LNCaP clone FGC (cell line): ENCODE results near the gene EHMT1.

Experiments
- DNase-seq: peaks from one replicate; pipeline ENCODE4 v3.0.0-alpha.2; 2011; ENCODE audit warnings: low read depth
- H3K4me3 ChIP-seq: 2 replicates; pipeline ENCODE4 v1.5.1; 2011; ENCODE audit warnings: mild to moderate bottlenecking, low read depth, low read length, control low read depth
- TF ChIP-seq, protein P1 (sequence below): IDR thresholded peaks from 2 replicates; pipeline ENCODE4 v1.5.1; 2012; ENCODE audit warnings: mild to moderate bottlenecking; ENCODE audit not compliant: control insufficient read depth, insufficient read depth; ENCODE audit errors: extremely low read depth

The EHMT1 gene

GRCh38 chr9:137823986-137824771 lies 205.4 kb downstream of the EHMT1 start:
- no peak for DNase-seq

GRCh38 chr9:137825324-137825989 lies 206.7 kb downstream of the EHMT1 start:
- no peak overlapping the region for H3K4me3 ChIP-seq
- no peak for DNase-seq
- TF ChIP-seq, protein P1, sequence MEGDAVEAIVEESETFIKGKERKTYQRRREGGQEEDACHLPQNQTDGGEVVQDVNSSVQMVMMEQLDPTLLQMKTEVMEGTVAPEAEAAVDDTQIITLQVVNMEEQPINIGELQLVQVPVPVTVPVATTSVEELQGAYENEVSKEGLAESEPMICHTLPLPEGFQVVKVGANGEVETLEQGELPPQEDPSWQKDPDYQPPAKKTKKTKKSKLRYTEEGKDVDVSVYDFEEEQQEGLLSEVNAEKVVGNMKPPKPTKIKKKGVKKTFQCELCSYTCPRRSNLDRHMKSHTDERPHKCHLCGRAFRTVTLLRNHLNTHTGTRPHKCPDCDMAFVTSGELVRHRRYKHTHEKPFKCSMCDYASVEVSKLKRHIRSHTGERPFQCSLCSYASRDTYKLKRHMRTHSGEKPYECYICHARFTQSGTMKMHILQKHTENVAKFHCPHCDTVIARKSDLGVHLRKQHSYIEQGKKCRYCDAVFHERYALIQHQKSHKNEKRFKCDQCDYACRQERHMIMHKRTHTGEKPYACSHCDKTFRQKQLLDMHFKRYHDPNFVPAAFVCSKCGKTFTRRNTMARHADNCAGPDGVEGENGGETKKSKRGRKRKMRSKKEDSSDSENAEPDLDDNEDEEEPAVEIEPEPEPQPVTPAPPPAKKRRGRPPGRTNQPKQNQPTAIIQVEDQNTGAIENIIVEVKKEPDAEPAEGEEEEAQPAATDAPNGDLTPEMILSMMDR = no peak

More at GRCh38 chr9:137823986-137824771, 205.4 kb downstream of the EHMT1 start:
- TF ChIP-seq, protein P1 = no peak
- no peak overlapping the region for H3K4me3 ChIP-seq

DNA sequence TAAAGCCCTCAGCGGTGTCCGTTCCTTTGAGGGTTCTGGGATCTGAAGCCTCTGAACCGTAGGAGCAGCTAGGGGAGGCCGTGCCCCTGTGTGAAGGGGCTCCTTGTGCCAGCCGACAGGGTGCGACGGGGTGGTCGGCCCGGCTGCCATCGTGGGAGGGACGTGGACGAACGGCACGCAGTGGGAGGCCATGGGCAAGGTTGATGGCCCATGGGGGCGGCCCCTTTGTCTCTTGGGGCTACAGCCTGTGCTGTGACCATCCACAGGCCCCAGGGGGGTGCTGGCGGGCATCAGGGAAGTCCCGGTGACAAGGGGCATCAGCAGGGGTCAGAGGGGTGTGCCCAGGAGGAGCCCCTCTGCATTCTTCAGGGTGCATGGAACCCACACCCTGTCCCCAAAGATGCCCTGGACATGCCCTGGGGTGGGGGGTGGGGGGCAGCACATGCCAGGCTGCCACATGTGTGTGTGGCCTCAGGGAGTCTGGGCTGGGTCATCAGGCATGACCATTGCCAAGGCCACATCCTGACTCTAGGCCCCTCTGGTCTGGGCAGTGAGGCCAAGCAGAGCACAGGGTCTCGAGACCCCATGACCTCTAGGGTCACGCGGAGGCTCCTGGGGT lies 209.2 kb downstream of the EHMT1 start:
- no peak for DNase-seq
- TF ChIP-seq, protein P1 = no peak
- no peak overlapping the region for H3K4me3 ChIP-seq

GRCh38 chr9:137828527-137829259 lies 209.9 kb downstream of the EHMT1 start:
- TF ChIP-seq, protein P1 = no peak
- DNase-seq = no peak
- no peak overlapping the region for H3K4me3 ChIP-seq

DNA sequence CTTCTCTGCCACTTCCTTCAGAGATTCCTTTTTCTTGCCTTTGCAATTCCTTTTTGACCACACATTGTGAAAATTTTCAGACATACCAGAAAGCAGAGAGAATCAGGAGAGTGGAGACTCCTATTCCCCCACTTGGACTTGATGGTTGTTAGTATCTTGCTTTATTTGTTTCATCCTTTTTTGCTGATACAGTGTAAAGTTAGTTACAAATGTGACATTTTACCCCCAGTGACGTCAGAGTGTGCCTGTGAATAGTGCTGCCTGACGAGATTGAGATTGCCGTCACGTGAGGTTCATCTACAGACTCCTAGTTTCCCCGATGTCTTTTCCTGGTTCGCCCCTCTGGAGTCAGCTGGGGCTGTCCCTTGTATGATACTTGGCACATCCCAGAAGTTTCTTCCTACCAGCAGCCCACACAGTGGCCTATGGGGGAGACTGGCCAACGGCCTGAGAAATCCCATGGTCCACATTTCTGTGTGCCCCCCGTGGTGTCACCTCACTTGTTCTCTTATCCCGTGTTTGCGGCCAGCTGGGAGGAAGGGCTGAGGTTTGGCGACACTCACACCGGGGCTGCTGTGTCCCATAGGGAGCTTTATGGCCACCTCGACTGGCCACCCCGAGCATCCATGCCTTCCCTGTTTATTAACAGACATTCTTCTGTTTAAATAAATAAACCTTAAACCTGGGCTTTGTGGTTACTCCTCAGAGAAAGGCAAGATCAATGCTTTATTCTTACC lies 210.6 kb downstream of the EHMT1 start:
- TF ChIP-seq, protein P1 = no peak
- no peak overlapping the region for H3K4me3 ChIP-seq
- DNase-seq = no peak

DNA sequence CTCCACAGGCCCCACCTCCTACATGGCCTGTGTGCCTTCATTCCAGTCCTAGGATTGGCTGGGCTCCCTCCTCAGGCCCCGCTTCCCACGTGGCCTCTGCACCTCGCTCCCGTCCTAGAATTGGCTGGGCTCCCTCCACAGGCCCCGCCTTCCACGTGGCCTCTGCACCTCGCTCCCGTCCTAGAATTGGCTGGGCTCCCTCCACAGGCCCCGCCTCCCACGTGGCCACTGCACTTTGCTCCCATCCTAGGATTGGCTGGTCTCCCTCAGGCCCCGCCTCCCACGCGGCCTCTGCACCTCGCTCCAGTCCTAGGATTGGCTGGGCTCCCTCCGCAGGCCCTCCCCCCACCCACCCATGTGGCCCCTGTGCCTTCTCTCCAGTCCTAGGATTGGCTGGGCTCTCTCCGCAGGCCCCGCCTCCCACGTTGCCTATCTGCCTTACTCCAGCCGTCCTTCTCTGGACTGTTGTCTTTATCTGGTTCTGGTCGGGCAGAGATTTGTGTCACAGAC lies 213.4 kb downstream of the EHMT1 start:
- H3K4me3 ChIP-seq = no peak overlapping the region
- no peak for DNase-seq
- TF ChIP-seq, protein P1 = no peak
